ENCODE measurements around the gene AKR1B15. TPM values are rescaled to one million over a fixed set of nuclear protein-coding genes. Genes with fewer than 3 reads are reported as not detected.

AKR1B15 gene
- total and polyA plus RNA-seq, 3 donors from 2014 or later = 0.80 to 2.1 (median 1.9) TPM

- Histone ChIP-seq H3K27me3 (no peaks in the 10 kb centered on the region), H3K9me3 (no peaks in the 10 kb centered on the region), H3K4me1 (no peaks in the 10 kb centered on the region), H3K27ac (no peak overlapping the region), H3K4me3 (no peak overlapping the region), H3K36me3 (ENCODE audit: low read depth, missing control alignments) (no peaks in the 10 kb centered on the region)
- 71 to 79% methylated on average over 3 of the region's 3 CpGs for WGBS, 2 donors
- TF ChIP-seq, protein P1, sequence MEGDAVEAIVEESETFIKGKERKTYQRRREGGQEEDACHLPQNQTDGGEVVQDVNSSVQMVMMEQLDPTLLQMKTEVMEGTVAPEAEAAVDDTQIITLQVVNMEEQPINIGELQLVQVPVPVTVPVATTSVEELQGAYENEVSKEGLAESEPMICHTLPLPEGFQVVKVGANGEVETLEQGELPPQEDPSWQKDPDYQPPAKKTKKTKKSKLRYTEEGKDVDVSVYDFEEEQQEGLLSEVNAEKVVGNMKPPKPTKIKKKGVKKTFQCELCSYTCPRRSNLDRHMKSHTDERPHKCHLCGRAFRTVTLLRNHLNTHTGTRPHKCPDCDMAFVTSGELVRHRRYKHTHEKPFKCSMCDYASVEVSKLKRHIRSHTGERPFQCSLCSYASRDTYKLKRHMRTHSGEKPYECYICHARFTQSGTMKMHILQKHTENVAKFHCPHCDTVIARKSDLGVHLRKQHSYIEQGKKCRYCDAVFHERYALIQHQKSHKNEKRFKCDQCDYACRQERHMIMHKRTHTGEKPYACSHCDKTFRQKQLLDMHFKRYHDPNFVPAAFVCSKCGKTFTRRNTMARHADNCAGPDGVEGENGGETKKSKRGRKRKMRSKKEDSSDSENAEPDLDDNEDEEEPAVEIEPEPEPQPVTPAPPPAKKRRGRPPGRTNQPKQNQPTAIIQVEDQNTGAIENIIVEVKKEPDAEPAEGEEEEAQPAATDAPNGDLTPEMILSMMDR (IDR thresholded peaks at IDR 0.05) = no peak
- TF ChIP-seq POLR2A (IDR thresholded peaks at IDR 0.05) = no peak
- DNase-seq = no peak
- intact Hi-C loops (cut with DNase I; ENCODE audit: low total_unique reads) = loop anchor here (10.0 kb wide), 1 partner anchor 50 kb away; the partner anchor contains the start of gene AKR1B1
These were observed 44.2 kb upstream of the AKR1B15 start for GRCh38 chr7:134504660-134505164.

DNA sequence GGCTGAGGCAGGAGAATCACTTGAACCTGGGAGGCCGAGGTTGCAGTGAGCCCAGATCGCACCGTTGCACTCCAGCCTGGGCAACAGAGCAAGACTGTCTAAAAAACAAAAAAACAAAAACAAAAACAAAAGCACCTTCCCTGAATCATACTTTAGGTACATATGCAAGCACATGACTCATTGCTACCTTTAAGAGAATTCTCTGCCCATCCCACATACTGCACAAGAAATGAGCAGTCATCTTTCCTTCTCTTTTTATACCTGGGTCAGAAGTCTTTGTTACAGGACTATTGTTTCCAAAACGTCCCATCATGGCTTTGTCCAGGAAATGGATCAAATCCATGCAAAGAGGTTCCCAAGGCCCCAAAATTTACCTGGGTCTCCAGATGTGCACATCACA, 43.1 kb upstream of the AKR1B15 start:
- no peak overlapping the region for H3K4me3 ChIP-seq
- H3K36me3 ChIP-seq (ENCODE audit: low read depth, missing control alignments) = no peaks in the 10 kb centered on the region
- 91 to 92% methylated on average over 4 of the region's 4 CpGs for WGBS, 2 donors
- no peak for DNase-seq
- no peaks in the 10 kb centered on the region for H3K9me3 ChIP-seq
- TF ChIP-seq POLR2A (IDR thresholded peaks at IDR 0.05) = no peak
- TF ChIP-seq, protein P1 (IDR thresholded peaks at IDR 0.05) = no peak
- H3K27me3 ChIP-seq = no peaks in the 10 kb centered on the region
- intact Hi-C loops (cut with DNase I; ENCODE audit: low total_unique reads) = loop anchor here (10.0 kb wide), 1 partner anchor 51 kb away; the partner anchor contains the start of gene AKR1B1
- H3K27ac ChIP-seq = no peak overlapping the region
- peaks cover 7% of the 10 kb centered on the region for H3K4me1 ChIP-seq

- 93 to 100% methylated on average over 1 of the region's 1 CpG for WGBS, 2 donors
- Histone ChIP-seq H3K4me1 (peaks cover 11% of the 10 kb centered on the region), H3K9me3 (no peaks in the 10 kb centered on the region), H3K36me3 (ENCODE audit: low read depth, missing control alignments) (no peaks in the 10 kb centered on the region), H3K4me3 (no peak overlapping the region), H3K27me3 (no peaks in the 10 kb centered on the region), H3K27ac (no peak overlapping the region)
- no peak for TF ChIP-seq POLR2A (IDR thresholded peaks at IDR 0.05)
- TF ChIP-seq, protein P1 (IDR thresholded peaks at IDR 0.05) = no peak
- DNase-seq = no peak
- intact Hi-C loops (cut with DNase I; ENCODE audit: low total_unique reads) = loop anchor here (10.0 kb wide), 1 partner anchor 54 kb away; the partner anchor contains the start of gene AKR1B1
These were observed 39.9 kb upstream of the AKR1B15 start for GRCh38 chr7:134509010-134509409.

DNA sequence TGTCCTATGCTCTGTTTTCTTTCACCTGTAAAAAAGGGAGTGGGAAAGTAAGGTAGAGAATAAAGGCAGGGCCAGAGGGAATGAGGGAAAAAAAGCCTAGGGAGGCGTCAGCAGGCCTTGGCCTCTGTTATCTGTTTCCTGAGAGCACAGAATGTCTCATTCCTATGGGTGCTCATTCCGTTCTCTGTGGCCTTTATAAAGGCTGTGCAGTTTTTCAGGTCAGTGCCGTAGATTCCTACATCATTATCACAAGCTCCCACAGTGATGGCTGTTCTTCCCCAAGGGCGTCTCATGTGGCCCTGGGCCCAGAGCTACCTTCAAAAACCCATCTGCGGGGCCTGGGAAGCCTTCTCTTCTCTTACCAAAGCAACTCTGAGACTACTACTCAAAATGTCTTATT, 38.3 kb upstream of the AKR1B15 start:
- 32 to 46% methylated on average over 5 of the region's 5 CpGs for WGBS, 2 donors
- Histone ChIP-seq H3K36me3 (ENCODE audit: low read depth, missing control alignments) (no peaks in the 10 kb centered on the region), H3K4me1 (peaks cover 11% of the 10 kb centered on the region), H3K9me3 (no peaks in the 10 kb centered on the region), H3K27ac (peak overlapping the region; percentile 62 to 66), H3K4me3 (no peak overlapping the region), H3K27me3 (no peaks in the 10 kb centered on the region)
- no peak for TF ChIP-seq POLR2A (IDR thresholded peaks at IDR 0.05)
- TF ChIP-seq, protein P1 (IDR thresholded peaks at IDR 0.05) = no peak
- peak; percentile 59 for DNase-seq
- intact Hi-C loops (cut with DNase I; ENCODE audit: low total_unique reads) = no loop called here

DNA sequence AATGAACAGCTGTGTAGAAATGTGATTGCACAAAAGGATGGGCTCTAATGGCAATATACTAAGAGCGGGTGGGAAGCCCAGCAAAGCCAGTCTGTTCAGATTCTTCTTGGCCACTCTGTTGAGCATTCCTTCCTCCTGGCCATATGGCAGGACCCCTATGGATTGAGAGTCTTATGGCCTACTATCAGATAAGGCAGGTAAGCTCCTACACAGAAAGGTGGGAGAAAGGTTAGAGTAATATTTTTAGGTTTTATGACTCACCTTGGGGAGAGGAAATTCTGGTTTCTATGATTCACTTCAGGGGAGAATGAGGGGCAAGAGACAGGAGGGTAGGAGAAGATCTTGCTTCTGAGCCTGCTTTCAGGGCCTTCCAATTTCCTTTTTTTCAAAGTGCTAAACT, 36.6 kb upstream of the AKR1B15 start:
- Histone ChIP-seq H3K4me3 (no peak overlapping the region), H3K27me3 (no peaks in the 10 kb centered on the region), H3K9me3 (no peaks in the 10 kb centered on the region), H3K4me1 (peaks cover 11% of the 10 kb centered on the region), H3K36me3 (ENCODE audit: low read depth, missing control alignments) (no peaks in the 10 kb centered on the region), H3K27ac (peak overlapping the region in 1 of 2 donors; percentile 62)
- no peak for DNase-seq
- intact Hi-C loops (cut with DNase I; ENCODE audit: low total_unique reads) = no loop called here
- no peak for TF ChIP-seq POLR2A (IDR thresholded peaks at IDR 0.05)
- 100% methylated on average over 1 of the region's 1 CpG for WGBS, 2 donors

All from testis (tissue), 3 donors.